GM12891 (cell line): Measurements from ENCODE around the gene NACAD.

Experiments
- PAX5 ChIP-seq: IDR thresholded peaks from 2 replicates; pipeline ENCODE4 v1.6.1; 2011; ENCODE audit warnings: low read length, moderate library complexity, mild to moderate bottlenecking; ENCODE audit not compliant: insufficient read depth, severe bottlenecking
- POLR2A ChIP-seq: IDR thresholded peaks from 2 replicates; pipeline ENCODE4 v1.6.1; 2011; ENCODE audit warnings: low read depth, low read length, control low read depth
- POLR2AphosphoS5 ChIP-seq: IDR thresholded peaks from 2 replicates; pipeline ENCODE4 v1.6.1; 2011; ENCODE audit warnings: low read depth, low read length, control low read depth
- POU2F2 ChIP-seq: IDR thresholded peaks from 2 replicates; pipeline ENCODE4 v1.6.1; 2011; ENCODE audit warnings: low read depth, mild to moderate bottlenecking, control low read depth, low read length, moderate library complexity
- SPI1 ChIP-seq: IDR thresholded peaks from 2 replicates; pipeline ENCODE4 v1.6.1; 2011; ENCODE audit warnings: low read depth, low read length, control low read depth
- TAF1 ChIP-seq: IDR thresholded peaks from 2 replicates; pipeline ENCODE4 v1.6.1; 2011; ENCODE audit warnings: low read depth, low read length, control low read depth

GRCh38 chr7:45073031-45073785 is 15.6 kb downstream of the NACAD start:
- no peak for TF ChIP-seq POLR2AphosphoS5
- TF ChIP-seq POLR2A = no peak
- TF ChIP-seq TAF1 = no peak
- TF ChIP-seq POU2F2 = no peak
- no peak for TF ChIP-seq SPI1
- TF ChIP-seq PAX5 = no peak
